HG03378 (cell line): ENCODE results near the gene BTBD17.

ENCODE experiments used
- ATAC-seq: cut with Tn5 transposase; IDR thresholded peaks from one replicate; pipeline ENCODE4 v1.9.1; 2021; ENCODE audit warnings: mild to moderate bottlenecking, moderate library complexity; ENCODE audit not compliant: unreplicated experiment

The BTBD17 gene

GRCh38 chr17:74389084-74389753 lies 27.6 kb upstream of the BTBD17 start:
- no peak for ATAC-seq

- no peak for ATAC-seq
Measured at GRCh38 chr17:74387365-74388218, 25.9 kb upstream of the BTBD17 start.

GRCh38 chr17:74386386-74386785 lies 24.7 kb upstream of the BTBD17 start:
- no peak for ATAC-seq

GRCh38 chr17:74385201-74385600 lies 23.5 kb upstream of the BTBD17 start:
- no peak for ATAC-seq

GRCh38 chr17:74383141-74383540 lies 21.5 kb upstream of the BTBD17 start:
- no peak for ATAC-seq

GRCh38 chr17:74380959-74381808 lies 19.5 kb upstream of the BTBD17 start:
- no peak for ATAC-seq

- no peak for ATAC-seq
Measured at GRCh38 chr17:74380086-74380958, 18.7 kb upstream of the BTBD17 start.

- ATAC-seq: no peak
Measured at GRCh38 chr17:74379495-74380085, 17.9 kb upstream of the BTBD17 start.

- no peak for ATAC-seq
Measured at GRCh38 chr17:74374858-74375257, 13.2 kb upstream of the BTBD17 start.

- ATAC-seq: no peak
Measured at GRCh38 chr17:74373838-74374606, 12.4 kb upstream of the BTBD17 start.

- no peak for ATAC-seq
Measured at GRCh38 chr17:74372426-74372825, 10.8 kb upstream of the BTBD17 start.

- ATAC-seq: no peak
Measured at GRCh38 chr17:74371653-74372147, 10.0 kb upstream of the BTBD17 start.

GRCh38 chr17:74369665-74370490 lies 8.2 kb upstream of the BTBD17 start:
- ATAC-seq: no peak

GRCh38 chr17:74369221-74369620 lies 7.6 kb upstream of the BTBD17 start:
- ATAC-seq: no peak

GRCh38 chr17:74368341-74369081 lies 6.8 kb upstream of the BTBD17 start:
- no peak for ATAC-seq

- ATAC-seq: no peak
Measured at GRCh38 chr17:74367206-74367605, 5.5 kb upstream of the BTBD17 start, which contains the start of gene GPR142. Gene GPR142, plus strand, starts transcription at chr17:74367506. Its CDS starts 2,035 bp downstream, at chr17:74369541.

- ATAC-seq: no peak
Measured at GRCh38 chr17:74362810-74363498, 1.3 kb upstream of the BTBD17 start.
